Measurements from ENCODE around the gene DCAF10. TPM values are rescaled to one million over a fixed set of nuclear protein-coding genes. Genes with fewer than 3 reads are reported as not detected.
A peak's percentile ranks its signal among the peaks of the same experiment; 100 is the strongest.
"Not testable (repeated sequence)": the region's sequence is repeated elsewhere in the genome, so short reads cannot be mapped to it uniquely, and the experiment has no call there.

DCAF10 gene
- total RNA-seq, 1 experiment from 2014 or later, result 32.4 TPM

DNA sequence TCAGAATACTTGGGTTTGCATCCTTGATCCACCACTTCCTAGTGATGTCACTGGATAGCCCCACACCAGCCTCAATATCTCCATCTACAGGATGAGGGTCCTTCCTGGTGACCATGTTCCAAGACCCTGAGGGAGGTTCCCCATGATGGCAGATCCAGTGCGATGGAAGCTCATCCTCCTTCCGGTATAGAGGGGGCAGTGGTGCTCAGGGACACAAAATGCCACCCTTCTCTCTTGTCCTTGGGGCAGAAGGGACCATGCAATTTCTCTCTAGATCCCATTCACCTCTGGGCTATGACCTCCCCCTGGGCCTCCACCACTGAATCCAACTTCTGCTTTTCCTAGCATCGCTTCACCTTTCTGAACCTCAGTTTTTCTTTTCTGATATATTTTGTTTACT is 108.7 kb downstream of the DCAF10 start:
- DNase-seq (ENCODE audit: low spot score), result no peak

DNA sequence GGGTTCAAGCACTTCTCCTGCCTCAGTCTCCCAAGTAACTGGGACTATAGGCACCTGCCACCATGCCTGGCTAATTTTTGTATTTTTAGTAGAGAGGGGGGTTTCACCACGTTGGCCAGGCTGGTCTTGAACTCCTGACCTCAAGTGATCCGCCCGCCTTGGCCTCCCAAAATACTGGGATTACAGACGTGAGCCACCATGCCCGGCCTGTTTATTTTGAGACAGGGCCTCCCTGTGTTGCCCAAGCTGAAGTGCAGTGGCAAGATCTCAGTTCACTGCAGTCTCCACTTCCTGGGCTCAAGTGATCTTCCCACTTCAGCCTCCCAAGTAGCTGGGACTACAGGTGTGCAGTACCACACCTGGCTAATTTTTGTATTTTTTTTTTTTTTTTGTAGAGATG is 109.2 kb downstream of the DCAF10 start:
- not testable (repeated sequence) for DNase-seq (ENCODE audit: low spot score)

DNA sequence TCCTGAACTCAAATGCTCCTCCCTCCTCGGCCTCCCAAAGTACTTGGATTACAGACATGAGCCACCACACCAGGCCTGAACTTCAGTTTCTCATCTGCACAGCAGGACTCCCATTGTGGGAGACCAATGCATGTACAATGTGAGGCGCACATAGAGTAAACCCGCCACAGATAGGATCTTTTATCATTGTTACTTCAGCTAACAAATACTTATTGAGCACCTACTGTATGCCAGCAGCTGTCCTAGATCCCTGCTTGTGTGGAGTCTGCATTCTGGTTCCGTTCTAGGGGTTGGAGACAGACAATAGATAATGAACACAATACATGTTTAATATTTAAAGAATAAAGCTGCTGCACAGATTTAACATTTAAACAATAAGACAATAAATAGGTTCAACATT is 109.7 kb downstream of the DCAF10 start:
- DNase-seq (ENCODE audit: low spot score), result no peak

DNA sequence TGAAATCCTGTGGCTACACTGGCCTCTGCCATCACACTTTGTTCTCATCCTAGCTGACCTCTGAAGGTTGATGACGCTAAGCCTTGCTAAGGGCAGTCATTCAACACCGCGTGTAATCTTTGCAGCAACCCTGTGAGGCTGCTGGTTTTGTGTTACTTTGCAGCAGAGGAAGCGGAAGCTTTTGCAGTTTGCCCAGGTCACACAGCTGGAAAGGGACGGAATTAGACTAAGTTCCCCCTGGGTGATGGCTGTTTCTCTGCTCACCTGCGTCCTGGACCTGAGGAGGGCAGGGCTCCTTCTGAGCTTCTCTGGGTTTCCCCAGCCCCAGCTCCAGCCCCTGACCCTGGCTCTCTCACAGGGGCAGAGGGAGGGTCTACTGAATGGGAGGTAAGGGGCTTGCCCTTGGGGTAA is 110.7 kb downstream of the DCAF10 start:
- no peak for DNase-seq (ENCODE audit: low spot score)

DNA sequence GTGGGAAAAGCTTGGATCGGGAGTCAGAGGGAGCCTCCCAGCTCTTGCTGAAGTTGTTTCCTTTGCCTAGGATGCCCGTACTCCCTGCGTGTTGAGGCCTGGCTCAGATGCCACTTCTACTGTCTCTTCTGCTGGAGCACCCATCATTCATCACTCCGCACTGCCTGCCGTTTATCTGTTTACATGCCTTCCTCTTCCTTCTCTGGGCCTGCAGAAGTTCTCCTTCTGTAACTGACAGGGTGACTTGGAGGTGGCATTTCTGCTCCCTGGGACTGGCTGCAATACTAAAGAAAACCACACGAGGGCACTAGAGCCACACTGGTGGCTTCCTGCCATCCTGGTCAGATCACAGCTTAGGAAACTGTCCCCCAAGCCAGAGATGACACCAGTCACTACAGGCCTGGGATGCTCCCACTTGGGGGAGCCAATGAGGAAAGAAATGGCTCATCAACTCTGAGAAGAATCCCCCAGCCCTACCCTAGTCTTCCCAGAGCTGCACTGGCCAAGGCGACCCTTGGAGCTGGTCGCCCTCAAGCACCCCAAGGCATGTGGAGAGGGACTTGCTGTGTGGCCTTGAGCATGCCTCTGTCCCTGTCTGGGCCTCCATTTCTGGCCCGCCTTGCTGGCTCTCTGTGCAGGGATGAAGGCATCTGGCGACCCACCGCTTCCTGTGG is 113.0 kb downstream of the DCAF10 start:
- peak; percentile 80 for DNase-seq (ENCODE audit: low spot score)

DNA sequence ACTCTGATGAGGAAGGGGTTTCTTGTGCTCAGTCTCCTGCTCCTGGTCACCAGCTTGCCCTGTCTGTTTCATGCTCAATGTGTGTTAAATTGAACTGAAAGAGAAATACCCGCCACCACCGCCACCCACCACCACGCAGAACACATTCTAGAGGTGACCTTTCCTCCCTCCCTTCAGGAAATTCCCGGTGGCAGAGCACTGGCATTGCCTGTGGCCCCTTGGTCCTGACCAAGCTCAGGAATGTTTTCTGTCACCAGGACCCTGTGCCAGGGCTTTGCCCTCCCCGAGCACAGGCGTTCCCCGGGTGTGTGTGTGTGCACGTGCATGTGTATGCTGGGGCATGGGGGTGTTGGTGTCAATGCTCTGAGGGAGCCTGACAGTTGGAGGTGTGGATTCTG is 113.6 kb downstream of the DCAF10 start:
- DNase-seq (ENCODE audit: low spot score), result no peak

DNA sequence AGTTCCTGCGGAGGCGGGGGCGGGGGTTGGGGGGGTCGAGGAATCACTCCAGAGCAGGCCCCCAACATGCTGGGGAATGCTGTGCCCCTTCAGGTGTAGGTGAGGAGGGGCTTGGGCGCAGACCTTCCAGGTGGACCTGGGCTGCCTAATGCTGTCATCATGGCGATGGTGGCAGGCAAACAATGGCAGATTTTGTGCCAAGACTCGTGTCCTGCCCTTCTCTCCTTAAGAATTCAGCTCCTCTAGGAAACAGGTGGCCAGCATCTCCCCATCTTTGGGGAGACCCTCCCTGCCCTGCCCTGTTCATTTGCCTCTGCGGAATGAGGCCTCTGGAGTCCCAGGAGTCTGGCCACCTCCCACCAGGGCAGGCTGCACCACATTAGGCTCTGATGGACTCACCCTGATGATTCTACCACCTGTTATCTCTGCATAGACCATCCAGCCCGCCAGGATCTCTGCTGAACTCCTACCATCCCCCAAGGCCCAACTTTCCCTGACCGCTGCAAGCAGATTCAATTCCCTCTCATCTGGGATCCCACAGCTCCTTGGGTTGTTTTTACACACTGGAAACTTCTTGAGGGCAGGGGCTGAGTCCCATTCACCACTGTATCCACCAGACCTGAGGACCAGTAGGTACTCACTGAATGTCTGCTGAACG is 114.2 kb downstream of the DCAF10 start:
- no peak for DNase-seq (ENCODE audit: low spot score)

DNA sequence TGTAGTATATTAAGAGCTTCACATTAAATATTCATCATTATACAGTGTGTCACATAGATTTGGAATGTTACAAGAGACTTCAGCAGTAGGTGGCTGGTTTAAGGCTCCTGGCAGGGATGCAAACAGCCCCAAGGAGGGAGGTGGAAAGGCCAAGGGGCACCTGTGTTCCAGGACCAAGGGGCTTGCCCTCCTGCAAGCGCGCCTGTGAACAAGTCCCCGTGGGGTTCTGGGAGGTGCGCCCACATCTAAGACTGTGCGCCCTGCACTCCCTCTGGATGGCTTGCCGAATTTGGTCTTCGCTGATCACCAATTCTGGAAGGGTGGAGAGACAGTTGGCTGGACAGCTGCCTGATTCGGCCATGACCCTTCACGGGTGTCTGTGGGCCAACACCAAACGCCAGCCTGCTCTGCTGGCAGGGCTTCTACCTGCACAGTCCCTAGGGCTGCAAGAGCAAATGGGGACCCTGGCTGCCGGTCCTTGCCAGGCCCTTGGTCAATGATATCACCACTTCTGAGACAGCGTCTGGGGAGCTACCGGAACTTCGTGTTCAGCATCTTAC is 115.4 kb downstream of the DCAF10 start:
- no peak for DNase-seq (ENCODE audit: low spot score)

DNA sequence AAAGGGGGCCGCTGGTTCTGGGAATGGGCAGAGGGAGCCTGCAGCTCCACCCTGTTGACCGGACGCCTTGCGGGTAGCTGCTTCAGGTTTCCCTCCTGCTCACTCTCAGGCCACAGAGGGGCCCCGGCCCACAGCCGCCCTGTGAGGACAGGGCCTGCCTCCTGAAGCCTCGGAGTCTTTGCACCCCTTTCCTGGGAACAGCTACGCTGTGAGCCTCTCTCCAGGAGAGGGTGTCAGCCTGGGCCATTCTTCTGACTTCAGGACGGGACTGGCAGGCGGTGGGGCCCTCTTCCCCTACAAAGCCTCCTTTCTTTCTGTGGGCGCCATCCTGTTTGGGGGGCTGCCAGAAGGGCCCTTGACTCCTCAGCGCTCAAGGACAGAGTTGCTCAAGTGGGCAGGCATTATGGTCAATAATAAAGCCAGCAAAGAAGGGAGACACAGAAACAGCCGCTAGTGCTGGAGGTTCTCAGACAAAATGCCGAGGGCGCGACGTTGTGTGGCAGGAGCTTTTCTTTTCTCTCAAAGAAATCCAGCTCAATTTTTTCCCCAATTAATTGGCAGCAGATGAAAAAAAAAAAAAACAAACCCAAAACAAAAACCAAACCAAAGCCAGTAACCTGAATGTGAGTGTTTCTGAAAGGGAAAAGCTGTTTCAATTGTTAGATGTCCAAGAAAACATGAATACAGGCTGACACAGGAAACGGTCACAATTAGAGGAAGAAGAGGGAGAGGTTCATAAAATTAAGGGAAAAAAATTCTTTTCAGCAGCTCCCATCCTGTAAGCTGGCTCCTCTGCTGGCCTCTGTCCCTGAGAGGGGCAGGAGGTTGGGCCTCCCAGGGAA is 116.1 kb downstream of the DCAF10 start:
- no peak for DNase-seq (ENCODE audit: low spot score)

Other genes starting within 250 kb of the DCAF10 start
- 7.2 and 9.8 TPM in 2 replicates for gene FBXO10, start 224.4 kb upstream of the DCAF10 start, total RNA-seq (2014; rRNA removed; shearing (Covaris generic))
- gene TOMM5, start 208.2 kb upstream of the DCAF10 start, total RNA-seq (2014; rRNA removed; shearing (Covaris generic)), result 357 and 397 TPM in 2 replicates
- not detected in 2 replicates for gene FRMPD1, start 149.8 kb upstream of the DCAF10 start, total RNA-seq (2014; rRNA removed; shearing (Covaris generic))
- 1.3 and 1.5 TPM in 2 replicates for gene TRMT10B, start 47.0 kb upstream of the DCAF10 start, total RNA-seq (2014; rRNA removed; shearing (Covaris generic))
- gene EXOSC3, start 15.7 kb upstream of the DCAF10 start, total RNA-seq (2014; rRNA removed; shearing (Covaris generic)), result 80.8 and 117 TPM in 2 replicates
- 26.3 and 38.4 TPM in 2 replicates for gene SLC25A51, start 103.3 kb downstream of the DCAF10 start, total RNA-seq (2014; rRNA removed; shearing (Covaris generic))

Data from H4 (cell line).